Measurements from ENCODE around the gene UGCG. TPM values are rescaled to one million over a fixed set of nuclear protein-coding genes. Genes with fewer than 3 reads are reported as not detected.

The UGCG gene
- total RNA-seq, 2 experiments from 2014 or later, result 42.1 to 44.0 TPM

DNA sequence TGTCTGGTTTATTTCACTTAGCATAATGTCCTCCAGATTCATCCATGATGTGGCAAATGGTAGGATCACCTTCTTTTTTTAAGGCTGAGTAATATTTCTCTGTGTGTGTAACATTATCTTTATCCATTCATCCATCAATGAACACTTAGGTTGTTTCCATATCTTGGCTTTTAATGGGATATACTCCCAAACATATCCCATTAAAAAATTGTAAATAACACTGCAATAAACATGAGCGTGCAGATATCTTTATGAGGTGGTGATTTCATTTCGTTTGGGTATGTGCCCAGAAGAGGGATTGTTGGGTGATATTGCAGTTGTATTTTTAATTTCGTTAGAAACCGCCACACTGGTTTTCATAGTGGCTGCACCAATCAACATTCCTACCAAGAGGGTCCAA lies 36.2 kb upstream of the UGCG start:
- peaks cover 0 to 4% of the 10 kb centered on the region in 2 experiments for H3K9me3 ChIP-seq (ENCODE audit: control insufficient read depth in 1 of 2, insufficient read depth in 1 of 2, low read length in 2 of 2)
- Mint-ChIP-seq H3K9me3 (peaks cover 2% of the 10 kb centered on the region), H3K36me3 (ENCODE audit: low read depth) (no peaks in the 10 kb centered on the region), H3K4me3 (no peak overlapping the region), H3K4me1 (ENCODE audit: low read depth) (no peaks in the 10 kb centered on the region), H3K27ac (no peak overlapping the region), H3K27me3 (no peaks in the 10 kb centered on the region)
- ChIA-PET POLR2A (no interaction called here), CTCF (no interaction called here)
- intact Hi-C loops (cut with DNase I, micrococcal nuclease), result no loop called here
- TF ChIP-seq, protein P1, sequence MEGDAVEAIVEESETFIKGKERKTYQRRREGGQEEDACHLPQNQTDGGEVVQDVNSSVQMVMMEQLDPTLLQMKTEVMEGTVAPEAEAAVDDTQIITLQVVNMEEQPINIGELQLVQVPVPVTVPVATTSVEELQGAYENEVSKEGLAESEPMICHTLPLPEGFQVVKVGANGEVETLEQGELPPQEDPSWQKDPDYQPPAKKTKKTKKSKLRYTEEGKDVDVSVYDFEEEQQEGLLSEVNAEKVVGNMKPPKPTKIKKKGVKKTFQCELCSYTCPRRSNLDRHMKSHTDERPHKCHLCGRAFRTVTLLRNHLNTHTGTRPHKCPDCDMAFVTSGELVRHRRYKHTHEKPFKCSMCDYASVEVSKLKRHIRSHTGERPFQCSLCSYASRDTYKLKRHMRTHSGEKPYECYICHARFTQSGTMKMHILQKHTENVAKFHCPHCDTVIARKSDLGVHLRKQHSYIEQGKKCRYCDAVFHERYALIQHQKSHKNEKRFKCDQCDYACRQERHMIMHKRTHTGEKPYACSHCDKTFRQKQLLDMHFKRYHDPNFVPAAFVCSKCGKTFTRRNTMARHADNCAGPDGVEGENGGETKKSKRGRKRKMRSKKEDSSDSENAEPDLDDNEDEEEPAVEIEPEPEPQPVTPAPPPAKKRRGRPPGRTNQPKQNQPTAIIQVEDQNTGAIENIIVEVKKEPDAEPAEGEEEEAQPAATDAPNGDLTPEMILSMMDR (IDR thresholded peaks at IDR 0.05), result no peak
- H3K4me1 ChIP-seq (ENCODE audit: insufficient read depth, low read length), result no peaks in the 10 kb centered on the region
- no peak overlapping the region for H3K27ac ChIP-seq (ENCODE audit: low read depth in 1 of 2, low read length in 2 of 2)
- DNase-seq (no peak), ATAC-seq (ENCODE audit: poor library complexity) (no peak)
- no peak overlapping the region for H3K4me3 ChIP-seq (ENCODE audit: low read length)
- no peaks in the 10 kb centered on the region for H3K27me3 ChIP-seq (ENCODE audit: control insufficient read depth in 1 of 2, insufficient read depth in 2 of 2, low read length in 2 of 2)
- no peaks in the 10 kb centered on the region for H3K36me3 ChIP-seq (ENCODE audit: insufficient read depth, low read length)

DNA sequence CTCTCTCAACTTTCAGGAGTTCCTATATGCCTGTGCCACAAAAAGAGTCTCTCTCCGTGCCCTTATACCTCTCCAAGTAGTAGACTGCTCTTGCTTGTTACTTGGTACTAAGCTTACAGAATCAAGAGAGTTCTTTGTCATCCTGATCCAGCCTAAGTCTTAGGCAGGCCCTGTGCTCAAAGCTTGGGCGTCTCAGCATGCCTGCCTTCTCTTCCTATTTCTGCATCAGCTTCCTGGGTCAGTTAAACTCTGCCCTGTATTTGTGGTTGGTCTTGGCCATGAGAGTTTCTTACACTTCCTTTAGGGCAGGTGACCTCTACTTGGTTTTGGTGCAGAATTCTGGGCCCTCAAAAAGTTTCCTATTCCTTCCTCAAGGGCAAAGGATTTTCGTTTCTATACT lies 33.0 kb upstream of the UGCG start:
- no peaks in the 10 kb centered on the region for H3K36me3 Mint-ChIP-seq (ENCODE audit: low read depth)
- H3K4me3 Mint-ChIP-seq, result no peak overlapping the region
- no peaks in the 10 kb centered on the region for H3K4me1 ChIP-seq (ENCODE audit: insufficient read depth, low read length)
- ATAC-seq (ENCODE audit: poor library complexity) (no peak), DNase-seq (no peak)
- intact Hi-C loops (cut with DNase I, micrococcal nuclease), result no loop called here
- TF ChIP-seq, protein P1 (IDR thresholded peaks at IDR 0.05), result no peak
- H3K4me1 Mint-ChIP-seq (ENCODE audit: low read depth), result peaks cover 5% of the 10 kb centered on the region
- ChIA-PET POLR2A (no interaction called here), CTCF (no interaction called here)
- peaks cover 5% of the 10 kb centered on the region for H3K9me3 Mint-ChIP-seq
- no peak overlapping the region for H3K27ac Mint-ChIP-seq
- no peaks in the 10 kb centered on the region for H3K27me3 Mint-ChIP-seq
- no peak overlapping the region for H3K27ac ChIP-seq (ENCODE audit: low read depth in 1 of 2, low read length in 2 of 2)
- H3K27me3 ChIP-seq (ENCODE audit: control insufficient read depth in 1 of 2, insufficient read depth in 2 of 2, low read length in 2 of 2), result no peaks in the 10 kb centered on the region
- no peak overlapping the region for H3K4me3 ChIP-seq (ENCODE audit: low read length)
- H3K36me3 ChIP-seq (ENCODE audit: insufficient read depth, low read length), result no peaks in the 10 kb centered on the region
- H3K9me3 ChIP-seq (ENCODE audit: control insufficient read depth in 1 of 2, insufficient read depth in 1 of 2, low read length in 2 of 2), result peaks cover 0 to 4% of the 10 kb centered on the region in 2 experiments

DNA sequence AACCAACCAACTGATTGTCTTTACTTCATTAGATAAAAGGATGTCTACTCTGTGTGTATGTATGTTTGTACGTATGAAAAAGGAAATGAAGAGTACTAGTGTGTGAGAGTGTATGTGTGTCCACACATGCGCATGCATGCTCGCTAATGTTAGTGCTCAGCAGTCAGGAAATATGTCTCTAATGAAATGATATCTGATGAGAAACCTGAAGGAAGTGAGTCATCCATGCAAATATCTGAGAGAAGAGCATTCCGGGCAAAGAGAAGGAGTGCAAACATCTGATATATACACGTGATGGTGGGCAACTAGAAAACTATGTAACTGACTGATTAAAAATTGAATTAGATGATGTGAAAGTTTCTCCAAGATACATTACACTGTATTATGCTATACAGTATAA lies 29.6 kb upstream of the UGCG start:
- peak overlapping the region; percentile 5 for H3K4me3 Mint-ChIP-seq
- no peak overlapping the region for H3K4me3 ChIP-seq (ENCODE audit: low read length)
- TF ChIP-seq, protein P1 (IDR thresholded peaks at IDR 0.05), result no peak
- no peaks in the 10 kb centered on the region for H3K27me3 ChIP-seq (ENCODE audit: control insufficient read depth in 1 of 2, insufficient read depth in 2 of 2, low read length in 2 of 2)
- H3K9me3 Mint-ChIP-seq, result peaks cover 5% of the 10 kb centered on the region
- ChIA-PET CTCF (no interaction called here), POLR2A (no interaction called here)
- H3K27ac Mint-ChIP-seq, result no peak overlapping the region
- H3K9me3 ChIP-seq (ENCODE audit: control insufficient read depth in 1 of 2, insufficient read depth in 1 of 2, low read length in 2 of 2), result peaks cover 0 to 4% of the 10 kb centered on the region in 2 experiments
- H3K36me3 ChIP-seq (ENCODE audit: insufficient read depth, low read length), result no peaks in the 10 kb centered on the region
- intact Hi-C loops (cut with DNase I, micrococcal nuclease), result no loop called here
- H3K27me3 Mint-ChIP-seq, result no peaks in the 10 kb centered on the region
- H3K4me1 ChIP-seq (ENCODE audit: insufficient read depth, low read length), result peaks cover 4% of the 10 kb centered on the region
- H3K36me3 Mint-ChIP-seq (ENCODE audit: low read depth), result no peaks in the 10 kb centered on the region
- peak in 6 of 14 experiments; percentile 1 to 70 (median 22) for DNase-seq
- H3K4me1 Mint-ChIP-seq (ENCODE audit: low read depth), result peaks cover 5% of the 10 kb centered on the region
- ATAC-seq (ENCODE audit: poor library complexity), result peak; percentile 78
- no peak overlapping the region for H3K27ac ChIP-seq (ENCODE audit: low read depth in 1 of 2, low read length in 2 of 2)
